ENCODE results near the gene CLCN2.
"Not testable (repeated sequence)": the region's sequence is repeated elsewhere in the genome, so short reads cannot be mapped to it uniquely, and the experiment has no call there.

The CLCN2 gene

GRCh38 chr3:184343200-184343876, 18.1 kb downstream of the CLCN2 start:
- no peak for DNase-seq

- DNase-seq, result no peak
These were observed 19.5 kb downstream of the CLCN2 start for GRCh38 chr3:184341925-184342324.

- not testable (repeated sequence) for DNase-seq
These were observed 21.8 kb downstream of the CLCN2 start for GRCh38 chr3:184339451-184340135.

GRCh38 chr3:184339001-184339400, 22.4 kb downstream of the CLCN2 start:
- DNase-seq, result no peak

- DNase-seq, result no peak
These were observed 22.9 kb downstream of the CLCN2 start for GRCh38 chr3:184338511-184338945.

- no peak for DNase-seq
These were observed 23.4 kb downstream of the CLCN2 start for GRCh38 chr3:184337981-184338380.

GRCh38 chr3:184337399-184337714, 24.0 kb downstream of the CLCN2 start, which contains the start of gene FAM131A:
FAM131A (plus strand) TSS chr3:184337600; CDS start chr3:184337631, 31 bp downstream.
- DNase-seq, result no peak

GRCh38 chr3:184336547-184337398, 24.6 kb downstream of the CLCN2 start:
- DNase-seq, result no peak

GRCh38 chr3:184335661-184336546, 25.5 kb downstream of the CLCN2 start:
- peak; percentile 87 to 89 for DNase-seq

- no peak for DNase-seq
These were observed 26.1 kb downstream of the CLCN2 start for GRCh38 chr3:184335291-184335660.

GRCh38 chr3:184334470-184335158, 26.8 kb downstream of the CLCN2 start:
- DNase-seq, result peak; percentile 26 to 48

GRCh38 chr3:184333700-184334099, 27.7 kb downstream of the CLCN2 start:
- no peak for DNase-seq

- no peak for DNase-seq
These were observed 28.2 kb downstream of the CLCN2 start for GRCh38 chr3:184333190-184333589.

GRCh38 chr3:184332370-184333090, 28.9 kb downstream of the CLCN2 start:
- no peak for DNase-seq

GRCh38 chr3:184328516-184328915, 32.9 kb downstream of the CLCN2 start:
- no peak for DNase-seq

- DNase-seq, result no peak
These were observed 34.2 kb downstream of the CLCN2 start for GRCh38 chr3:184327171-184327570.

- peak; percentile 40 to 48 for DNase-seq
These were observed 35.6 kb downstream of the CLCN2 start for GRCh38 chr3:184325715-184326369.

- no peak for DNase-seq
These were observed 36.1 kb downstream of the CLCN2 start for GRCh38 chr3:184325269-184325668.

- no peak for DNase-seq
These were observed 37.7 kb downstream of the CLCN2 start for GRCh38 chr3:184323696-184324095.

- DNase-seq, result no peak
These were observed 38.5 kb downstream of the CLCN2 start for GRCh38 chr3:184322731-184323487.

Data from activated CD4-positive, alpha-beta T cell treated with anti-CD3 and anti-CD28 coated beads for 4 hours (primary cell).